ENCODE data around the gene CCDC78. TPM values are rescaled to one million over a fixed set of nuclear protein-coding genes. Genes with fewer than 3 reads are reported as not detected.

Gene CCDC78
- total and polyA plus RNA-seq, 2 of the 13 experiments (the other 11 are each of a cell fraction or from before 2014, with no cell fraction given) = 0.53 to 1.5 TPM

DNA sequence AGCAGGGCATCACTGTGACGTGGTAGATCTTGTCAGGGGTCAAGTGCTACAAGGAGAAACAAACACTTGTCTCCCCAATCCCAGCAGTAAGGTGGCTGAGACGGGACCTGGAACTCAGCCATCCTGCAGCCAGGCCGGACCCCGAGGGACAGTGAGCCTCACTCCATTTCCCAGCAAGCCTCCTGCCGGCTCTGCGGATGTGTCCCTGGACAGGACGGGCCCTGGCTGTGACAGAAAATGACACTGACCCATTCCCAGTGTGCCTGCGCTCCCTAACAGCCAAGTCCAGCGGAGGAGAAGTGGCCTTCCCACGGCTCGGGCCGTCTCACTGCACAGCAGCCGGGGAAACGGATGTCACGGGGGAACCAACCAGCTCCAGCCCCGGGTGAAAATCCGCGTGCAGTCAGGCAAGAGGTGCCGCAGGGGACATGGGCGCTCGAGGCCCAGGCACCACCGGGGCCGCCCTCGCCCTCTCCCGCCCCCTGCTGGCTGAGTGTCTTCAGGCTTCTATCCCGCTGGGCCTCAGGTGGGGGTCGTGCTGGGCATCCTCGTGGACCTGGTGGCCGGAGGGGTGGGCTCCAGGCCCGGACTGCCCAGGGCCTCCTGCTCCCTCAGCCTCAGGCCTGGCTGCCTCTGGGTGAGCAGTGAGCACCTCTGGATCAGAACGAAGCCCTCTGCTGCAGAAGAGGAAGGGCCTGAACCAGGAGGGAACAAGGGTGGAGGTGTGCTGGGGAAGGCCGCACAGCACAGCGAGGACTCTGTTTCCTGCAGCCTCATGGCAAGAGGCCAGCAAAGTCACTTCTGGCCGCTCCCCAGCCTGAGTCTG lies 7.4 kb upstream of the CCDC78 start (continued):
- TF ChIP-seq, protein P1, sequence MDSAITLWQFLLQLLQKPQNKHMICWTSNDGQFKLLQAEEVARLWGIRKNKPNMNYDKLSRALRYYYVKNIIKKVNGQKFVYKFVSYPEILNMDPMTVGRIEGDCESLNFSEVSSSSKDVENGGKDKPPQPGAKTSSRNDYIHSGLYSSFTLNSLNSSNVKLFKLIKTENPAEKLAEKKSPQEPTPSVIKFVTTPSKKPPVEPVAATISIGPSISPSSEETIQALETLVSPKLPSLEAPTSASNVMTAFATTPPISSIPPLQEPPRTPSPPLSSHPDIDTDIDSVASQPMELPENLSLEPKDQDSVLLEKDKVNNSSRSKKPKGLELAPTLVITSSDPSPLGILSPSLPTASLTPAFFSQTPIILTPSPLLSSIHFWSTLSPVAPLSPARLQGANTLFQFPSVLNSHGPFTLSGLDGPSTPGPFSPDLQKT (CRISPR knock-in tag; IDR thresholded peaks at IDR 0.05; ENCODE audit: borderline replicate concordance) = no peak
- TF ChIP-seq ZFX (CRISPR knock-in tag; IDR thresholded peaks at IDR 0.05; ENCODE audit: low read depth) (peak; percentile 38; the same call in 1 of the 2 replicates), RBFOX2 (IDR thresholded peaks at IDR 0.05; ENCODE audit: low read depth, low read length) (0 out of 2 replicates have a peak, but pooled peaks have one; percentile 35), KDM2A (CRISPR knock-in tag; IDR thresholded peaks at IDR 0.05; ENCODE audit: borderline replicate concordance, low read depth) (0 out of 2 replicates have a peak, but pooled peaks have one; percentile 32), ZNF572 (CRISPR knock-in tag; IDR thresholded peaks at IDR 0.05) (no peak), MBNL3 (CRISPR knock-in tag; conservative IDR thresholded peaks at IDR 0.05) (no peak), ZNF816 (CRISPR knock-in tag; IDR thresholded peaks at IDR 0.05; ENCODE audit: borderline replicate concordance) (no peak), PITX1 (CRISPR knock-in tag; IDR thresholded peaks at IDR 0.05) (no peak), ZNF253 (CRISPR knock-in tag; IDR thresholded peaks at IDR 0.05; ENCODE audit: borderline replicate concordance) (no peak), STAG1 (CRISPR knock-in tag; IDR thresholded peaks at IDR 0.05) (peak; percentile 48), KLF11 (CRISPR knock-in tag; IDR thresholded peaks at IDR 0.05) (no peak), FOXM1 (CRISPR knock-in tag; IDR thresholded peaks at IDR 0.05) (no peak), TAF15 (IDR thresholded peaks at IDR 0.05; ENCODE audit: low read depth, low read length, poor library complexity, severe bottlenecking) (peak; percentile 21), HNRNPLL (IDR thresholded peaks at IDR 0.05; ENCODE audit: low read depth, low read length, poor library complexity, severe bottlenecking) (peak; percentile 23), SIX4 (CRISPR knock-in tag; IDR thresholded peaks at IDR 0.05) (no peak), TEAD3 (CRISPR knock-in tag; optimal IDR thresholded peaks at IDR 0.05; ENCODE audit: borderline replicate concordance) (no peak), ARHGAP35 (CRISPR knock-in tag; IDR thresholded peaks at IDR 0.05; ENCODE audit: borderline replicate concordance) (no peak), CBX2 (IDR thresholded peaks at IDR 0.05; ENCODE audit: low read depth, low read length) (no peak), CBX2 (CRISPR knock-in tag; IDR thresholded peaks at IDR 0.05; ENCODE audit: low read depth) (no peak), FOXP1 (IDR thresholded peaks at IDR 0.05) (no peak), FOXP1 (CRISPR knock-in tag; IDR thresholded peaks at IDR 0.05) (no peak), ZNF256 (CRISPR knock-in tag; conservative IDR thresholded peaks at IDR 0.05) (no peak), NCOR1 (IDR thresholded peaks at IDR 0.05; ENCODE audit: borderline replicate concordance, low read length) (no peak)
- TF ChIP-seq, protein P2, sequence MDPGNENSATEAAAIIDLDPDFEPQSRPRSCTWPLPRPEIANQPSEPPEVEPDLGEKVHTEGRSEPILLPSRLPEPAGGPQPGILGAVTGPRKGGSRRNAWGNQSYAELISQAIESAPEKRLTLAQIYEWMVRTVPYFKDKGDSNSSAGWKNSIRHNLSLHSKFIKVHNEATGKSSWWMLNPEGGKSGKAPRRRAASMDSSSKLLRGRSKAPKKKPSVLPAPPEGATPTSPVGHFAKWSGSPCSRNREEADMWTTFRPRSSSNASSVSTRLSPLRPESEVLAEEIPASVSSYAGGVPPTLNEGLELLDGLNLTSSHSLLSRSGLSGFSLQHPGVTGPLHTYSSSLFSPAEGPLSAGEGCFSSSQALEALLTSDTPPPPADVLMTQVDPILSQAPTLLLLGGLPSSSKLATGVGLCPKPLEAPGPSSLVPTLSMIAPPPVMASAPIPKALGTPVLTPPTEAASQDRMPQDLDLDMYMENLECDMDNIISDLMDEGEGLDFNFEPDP (CRISPR knock-in tag; conservative IDR thresholded peaks at IDR 0.05) = no peak
- TF ChIP-seq, protein P3, sequence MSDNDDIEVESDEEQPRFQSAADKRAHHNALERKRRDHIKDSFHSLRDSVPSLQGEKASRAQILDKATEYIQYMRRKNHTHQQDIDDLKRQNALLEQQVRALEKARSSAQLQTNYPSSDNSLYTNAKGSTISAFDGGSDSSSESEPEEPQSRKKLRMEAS (IDR thresholded peaks at IDR 0.05) = no peak
- TF ChIP-seq, protein P4, sequence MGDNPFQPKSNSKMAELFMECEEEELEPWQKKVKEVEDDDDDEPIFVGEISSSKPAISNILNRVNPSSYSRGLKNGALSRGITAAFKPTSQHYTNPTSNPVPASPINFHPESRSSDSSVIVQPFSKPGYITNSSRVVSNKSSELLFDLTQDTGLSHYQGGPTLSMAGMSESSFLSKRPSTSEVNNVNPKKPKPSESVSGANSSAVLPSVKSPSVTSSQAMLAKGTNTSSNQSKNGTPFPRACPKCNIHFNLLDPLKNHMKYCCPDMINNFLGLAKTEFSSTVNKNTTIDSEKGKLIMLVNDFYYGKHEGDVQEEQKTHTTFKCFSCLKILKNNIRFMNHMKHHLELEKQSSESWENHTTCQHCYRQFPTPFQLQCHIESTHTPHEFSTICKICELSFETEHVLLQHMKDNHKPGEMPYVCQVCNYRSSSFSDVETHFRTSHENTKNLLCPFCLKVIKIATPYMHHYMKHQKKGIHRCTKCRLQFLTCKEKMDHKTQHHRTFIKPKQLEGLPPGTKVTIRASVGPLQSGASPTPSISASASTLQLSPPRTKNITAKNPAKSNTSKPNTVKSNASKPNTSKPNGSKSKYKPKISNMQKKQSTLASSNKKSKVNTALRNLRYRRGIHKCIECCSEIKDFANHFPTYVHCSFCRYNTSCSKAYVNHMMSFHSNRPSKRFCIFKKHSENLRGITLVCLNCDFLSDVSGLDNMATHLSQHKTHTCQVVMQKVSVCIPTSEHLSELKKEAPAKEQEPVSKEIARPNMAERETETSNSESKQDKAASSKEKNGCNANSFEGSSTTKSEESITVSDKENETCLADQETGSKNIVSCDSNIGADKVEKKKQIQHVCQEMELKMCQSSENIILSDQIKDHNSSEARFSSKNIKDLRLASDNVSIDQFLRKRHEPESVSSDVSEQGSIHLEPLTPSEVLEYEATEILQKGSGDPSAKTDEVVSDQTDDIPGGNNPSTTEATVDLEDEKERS (CRISPR knock-in tag; IDR thresholded peaks at IDR 0.05) = no peak
